CD8-positive, alpha-beta memory T cell (primary cell): ENCODE measurements around the gene ABCC4. TPM values are rescaled to one million over a fixed set of nuclear protein-coding genes. Genes with fewer than 3 reads are reported as not detected.

ENCODE experiments used
- CTCF ChIA-PET: fragments of 350-600 bp; sonication (Branson Sonifier 250); formaldehyde crosslinking; loops from one replicate; lab custom pipeline; 2021; ENCODE audit warnings: antibody characterized with exemption; lab: Charles Lee
- POLR2A ChIA-PET: fragments of 350-600 bp; sonication (Branson Sonifier 250); formaldehyde crosslinking; loops from one replicate; lab custom pipeline; 2021; ENCODE audit warnings: antibody characterized with exemption; lab: Charles Lee
- DNase-seq, 5 donors: peaks; one replicate each; pipeline versions ENCODE4 v3.0.0 to v3.0.0-alpha.2; 2020 to 2022; ENCODE audit warnings: mixed read lengths in 1 of 5
- H3K27ac ChIP-seq: one replicate; pipeline ENCODE4 v1.7.0; 2013; ENCODE audit warnings: low read depth, mild to moderate bottlenecking, low read length, moderate library complexity
- H3K27me3 ChIP-seq: 2 replicates; pipeline ENCODE4 v1.7.0; 2013; ENCODE audit warnings: low read length, mild to moderate bottlenecking; ENCODE audit not compliant: insufficient read depth, poor library complexity, severe bottlenecking
- H3K36me3 ChIP-seq: 2 replicates; pipeline ENCODE4 v1.7.0; 2013; ENCODE audit warnings: mild to moderate bottlenecking, low read length, moderate library complexity; ENCODE audit not compliant: insufficient read depth
- H3K4me1 ChIP-seq: 2 replicates; pipeline ENCODE4 v1.7.0; 2013; ENCODE audit warnings: mild to moderate bottlenecking, low read length, moderate library complexity; ENCODE audit not compliant: insufficient read depth
- H3K4me3 ChIP-seq: 2 replicates; pipeline ENCODE4 v1.7.0; 2013; ENCODE audit warnings: mild to moderate bottlenecking, low read length
- H3K9me3 ChIP-seq: 2 replicates; pipeline ENCODE4 v1.7.0; 2013; ENCODE audit warnings: mild to moderate bottlenecking, low read length
- H3K27ac Mint-ChIP-seq, 8 donors: one replicate each; pipeline ENCODE4 v1.8.0; 2020 to 2021; ENCODE audit warnings: mixed read lengths in 8 of 8, mild to moderate bottlenecking in 6 of 8, inconsistent platforms in 3 of 8, moderate library complexity in 3 of 8
- H3K27me3 Mint-ChIP-seq, 2 donors: one replicate each; pipeline ENCODE4 v1.8.0; 2020 to 2021; ENCODE audit warnings: mixed read lengths in 2 of 2, mild to moderate bottlenecking in 1 of 2, moderate library complexity in 1 of 2
- H3K36me3 Mint-ChIP-seq, 3 donors: one replicate each; pipeline ENCODE4 v1.8.0; 2020 to 2021; ENCODE audit warnings: mixed read lengths in 3 of 3, inconsistent platforms in 1 of 3, mild to moderate bottlenecking in 1 of 3
- H3K4me1 Mint-ChIP-seq, 3 donors: one replicate each; pipeline ENCODE4 v1.8.0; 2020 to 2021; ENCODE audit warnings: mixed read lengths in 3 of 3, inconsistent platforms in 1 of 3, mild to moderate bottlenecking in 1 of 3
- H3K4me3 Mint-ChIP-seq, 7 donors: one replicate each; pipeline ENCODE4 v1.8.0; 2020 to 2021; ENCODE audit warnings: mixed read lengths in 7 of 7, mild to moderate bottlenecking in 6 of 7, moderate library complexity in 4 of 7, inconsistent platforms in 2 of 7
- H3K9me3 Mint-ChIP-seq, 5 donors: one replicate each; pipeline ENCODE4 v1.8.0; 2020 to 2022; ENCODE audit warnings: mixed read lengths in 5 of 5, mild to moderate bottlenecking in 3 of 5, moderate library complexity in 2 of 5, inconsistent platforms in 1 of 5
- polyA plus RNA-seq: library from polyadenylated mRNA; unstranded; fragments of 300-500 nt; fragmentation: Illumina TruSeq; gene quantifications from one replicate; pipeline ENCODE4 v1.2.3, GENCODE V29; 2021
- total RNA-seq, 2 experiments: library from RNA; stranded (reverse); gene quantifications; one replicate each; pipeline ENCODE4 v1.2.3, GENCODE V29; 2021

The ABCC4 gene
- total and polyA plus RNA-seq, 3 experiments from 2014 or later = 3.0 to 12.5 (median 11.2) TPM

DNA sequence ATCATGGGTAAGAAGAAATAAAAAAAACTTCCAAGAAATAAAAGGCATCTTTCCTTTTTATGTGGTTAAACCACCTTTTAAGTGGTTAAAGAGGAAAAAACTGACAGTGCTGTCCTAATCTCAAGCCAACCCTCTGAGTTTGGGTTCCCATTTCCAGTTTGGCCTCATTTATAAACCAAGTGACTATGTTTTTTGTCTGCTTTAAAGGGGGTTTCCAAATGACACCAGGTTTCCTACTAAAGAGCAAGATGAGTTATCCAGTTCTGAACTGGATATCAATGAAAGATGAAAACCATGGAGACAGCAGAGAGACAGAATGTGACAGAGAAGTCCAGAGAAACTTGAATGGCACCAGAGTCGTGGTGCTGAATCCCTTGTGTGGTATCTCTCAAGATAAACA lies 251.5 kb downstream of the ABCC4 start:
- Mint-ChIP-seq H3K36me3 (peaks cover 6 to 26% (median 13%) of the 10 kb centered on the region in 3 donors), H3K4me3 (no peak overlapping the region), H3K4me1 (no peaks in the 10 kb centered on the region), H3K27ac (no peak overlapping the region), H3K27me3 (no peaks in the 10 kb centered on the region), H3K9me3 (no peaks in the 10 kb centered on the region)
- Histone ChIP-seq H3K4me3 (no peak overlapping the region), H3K4me1 (no peaks in the 10 kb centered on the region), H3K9me3 (no peaks in the 10 kb centered on the region), H3K27ac (no peak overlapping the region), H3K27me3 (no peaks in the 10 kb centered on the region), H3K36me3 (no peaks in the 10 kb centered on the region)
- POLR2A ChIA-PET = no interaction called here
- no peak for DNase-seq
- CTCF ChIA-PET = no interaction called here

DNA sequence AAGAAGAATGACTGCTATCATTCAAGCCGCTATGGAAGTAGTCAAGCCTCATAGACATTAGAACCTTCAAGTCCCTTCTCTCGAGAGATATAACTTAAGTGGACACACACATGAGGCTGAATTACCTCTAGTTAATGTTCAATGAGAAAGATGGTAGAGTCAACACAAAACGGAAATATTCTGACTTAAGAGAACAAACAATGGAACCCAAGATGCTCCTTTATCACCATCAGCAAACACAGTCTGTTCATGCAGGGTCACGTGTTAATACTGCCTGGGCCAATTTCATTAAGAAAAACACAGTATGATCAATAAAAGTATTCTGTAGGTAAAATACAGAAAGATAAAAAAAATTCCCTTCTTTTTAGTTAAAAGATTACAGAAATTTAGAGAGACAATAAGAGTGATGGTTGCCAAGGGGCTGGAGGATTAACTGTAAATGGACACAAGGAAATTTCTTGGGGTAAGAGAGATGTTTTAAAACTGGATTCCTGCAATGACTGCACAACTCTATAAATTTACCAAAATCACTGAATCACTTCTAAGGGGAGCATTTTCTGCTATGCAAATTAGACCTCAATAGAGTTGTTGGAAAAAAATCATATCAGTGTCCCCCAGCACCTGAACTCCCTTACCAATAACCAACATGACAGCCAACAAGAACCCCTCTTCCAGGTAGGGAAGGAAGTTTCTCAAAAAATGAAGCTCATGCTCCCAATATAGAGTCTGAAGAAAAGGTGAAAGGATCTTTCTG lies 256.6 kb downstream of the ABCC4 start:
- Mint-ChIP-seq H3K9me3 (no peaks in the 10 kb centered on the region), H3K4me1 (no peaks in the 10 kb centered on the region), H3K27ac (no peak overlapping the region), H3K27me3 (no peaks in the 10 kb centered on the region), H3K36me3 (peaks cover 35 to 40% (median 39%) of the 10 kb centered on the region in 3 donors), H3K4me3 (no peak overlapping the region)
- H3K4me3 ChIP-seq = no peak overlapping the region
- CTCF ChIA-PET = no interaction called here
- H3K36me3 ChIP-seq = no peaks in the 10 kb centered on the region
- no peak overlapping the region for H3K27ac ChIP-seq
- DNase-seq = no peak
- no peaks in the 10 kb centered on the region for H3K4me1 ChIP-seq
- H3K27me3 ChIP-seq = no peaks in the 10 kb centered on the region
- H3K9me3 ChIP-seq = no peaks in the 10 kb centered on the region
- POLR2A ChIA-PET = no interaction called here

DNA sequence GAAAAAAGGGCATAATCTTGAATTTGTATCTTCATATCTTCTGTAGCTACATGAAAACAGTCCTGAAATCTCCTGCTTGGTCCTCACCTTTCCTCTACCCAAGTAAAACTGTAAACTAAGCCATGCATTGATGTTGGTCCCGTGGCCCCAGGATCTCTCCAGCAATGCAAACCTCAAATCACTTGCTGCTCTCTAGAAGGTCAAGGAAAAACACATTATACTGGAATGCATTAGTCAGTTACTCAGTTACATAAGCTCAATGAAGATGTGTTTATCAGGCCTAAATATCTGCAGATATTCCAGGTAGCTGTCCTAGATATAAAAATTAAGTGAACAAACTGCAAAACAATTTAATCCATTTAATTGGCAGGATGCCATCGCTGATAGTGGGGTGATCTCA lies 261.8 kb downstream of the ABCC4 start:
- no peak for DNase-seq
- Histone ChIP-seq H3K9me3 (no peaks in the 10 kb centered on the region), H3K4me1 (no peaks in the 10 kb centered on the region), H3K27ac (no peak overlapping the region), H3K27me3 (no peaks in the 10 kb centered on the region), H3K4me3 (no peak overlapping the region), H3K36me3 (no peaks in the 10 kb centered on the region)
- H3K36me3 Mint-ChIP-seq = peaks cover 40 to 52% (median 45%) of the 10 kb centered on the region in 3 donors
- no peaks in the 10 kb centered on the region for H3K27me3 Mint-ChIP-seq
- peaks cover 0 to 8% (median 0%) of the 10 kb centered on the region in 3 donors for H3K4me1 Mint-ChIP-seq
- no peaks in the 10 kb centered on the region for H3K9me3 Mint-ChIP-seq
- ChIA-PET POLR2A (no interaction called here), CTCF (interaction anchor here (1.1 kb wide), 1 partner anchor 9 kb away, joined by 3 read pairs; no protein-coding TSS in a partner anchor)
- peak overlapping the region in 1 of 8 donors; percentile 17 for H3K27ac Mint-ChIP-seq
- no peak overlapping the region for H3K4me3 Mint-ChIP-seq

DNA sequence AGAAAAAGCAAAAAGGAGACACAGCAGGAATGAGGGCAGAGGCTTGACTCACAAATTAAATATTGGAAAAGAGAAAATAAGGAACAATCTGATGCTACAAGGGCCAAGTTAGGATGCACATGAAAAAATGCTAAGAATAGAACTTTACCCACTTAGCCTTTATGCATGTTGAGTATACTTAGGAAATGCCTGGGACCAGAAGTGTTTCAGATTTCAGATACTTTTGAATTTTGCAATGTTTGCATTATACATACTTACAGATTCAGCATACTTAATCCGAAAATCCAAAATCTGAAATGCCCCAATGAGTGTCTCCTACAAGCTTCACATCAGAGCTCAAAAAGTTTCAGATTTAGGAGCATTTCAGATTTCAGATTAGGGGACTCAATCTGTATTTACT lies 262.3 kb downstream of the ABCC4 start:
- Histone ChIP-seq H3K9me3 (no peaks in the 10 kb centered on the region), H3K36me3 (no peaks in the 10 kb centered on the region), H3K27ac (no peak overlapping the region), H3K27me3 (no peaks in the 10 kb centered on the region), H3K4me3 (no peak overlapping the region), H3K4me1 (no peaks in the 10 kb centered on the region)
- DNase-seq = no peak
- H3K4me1 Mint-ChIP-seq = peaks cover 0 to 13% (median 3%) of the 10 kb centered on the region in 3 donors
- peaks cover 42 to 52% (median 43%) of the 10 kb centered on the region in 3 donors for H3K36me3 Mint-ChIP-seq
- no peak overlapping the region for H3K4me3 Mint-ChIP-seq
- no peaks in the 10 kb centered on the region for H3K27me3 Mint-ChIP-seq
- no peaks in the 10 kb centered on the region for H3K9me3 Mint-ChIP-seq
- no peak overlapping the region for H3K27ac Mint-ChIP-seq
- POLR2A ChIA-PET = interaction anchor here (0.6 kb wide), 1 partner anchor 24 kb away, joined by 6 read pairs; no protein-coding TSS in a partner anchor
- CTCF ChIA-PET = no interaction called here

DNA sequence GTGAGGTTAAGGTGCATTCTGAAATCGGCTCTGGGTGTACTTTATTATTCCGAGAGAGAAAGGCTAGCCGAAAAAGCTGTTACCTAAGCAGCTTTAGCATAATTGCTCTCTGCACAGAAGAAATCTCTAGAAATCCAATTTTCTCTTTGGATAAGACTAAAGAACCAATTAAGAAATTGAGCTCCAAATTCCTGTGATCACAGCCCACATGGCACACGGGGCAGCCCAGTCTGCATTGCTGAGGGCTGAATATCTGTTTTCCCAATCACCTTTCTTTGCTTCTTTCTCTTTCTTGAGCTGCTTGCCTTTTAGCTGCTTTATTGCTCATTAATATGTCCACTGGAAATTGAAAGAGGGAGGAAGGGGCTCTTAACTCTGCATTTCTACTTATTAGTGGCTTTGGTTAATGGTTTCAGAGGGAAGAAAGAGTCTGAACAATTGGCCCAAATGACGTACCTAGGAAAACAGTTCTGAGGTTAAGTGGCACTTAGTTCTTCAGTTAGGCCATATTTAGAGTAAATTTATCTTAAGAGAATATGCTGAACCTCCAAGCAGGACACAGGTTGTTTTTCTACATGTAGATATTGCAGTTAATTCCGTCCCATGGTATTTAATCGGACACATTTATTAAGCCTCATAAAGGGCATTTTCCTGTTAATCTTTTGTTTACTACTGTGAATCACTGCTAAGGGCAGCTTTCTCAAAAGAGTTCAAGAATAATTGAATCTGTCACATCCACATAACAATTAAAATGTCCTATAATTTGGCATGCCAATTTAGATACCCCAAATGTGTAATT lies 265.7 kb downstream of the ABCC4 start:
- H3K9me3 ChIP-seq = no peaks in the 10 kb centered on the region
- H3K36me3 ChIP-seq = no peaks in the 10 kb centered on the region
- no peak overlapping the region for H3K27ac ChIP-seq
- CTCF ChIA-PET = no interaction called here
- H3K27me3 ChIP-seq = no peaks in the 10 kb centered on the region
- Mint-ChIP-seq H3K9me3 (no peaks in the 10 kb centered on the region), H3K4me1 (peaks cover 0 to 14% (median 3%) of the 10 kb centered on the region in 3 donors), H3K27me3 (no peaks in the 10 kb centered on the region), H3K4me3 (no peak overlapping the region), H3K36me3 (peaks cover 28 to 32% (median 31%) of the 10 kb centered on the region in 3 donors), H3K27ac (no peak overlapping the region)
- H3K4me3 ChIP-seq = no peak overlapping the region
- POLR2A ChIA-PET = no interaction called here
- no peaks in the 10 kb centered on the region for H3K4me1 ChIP-seq
- DNase-seq = no peak

DNA sequence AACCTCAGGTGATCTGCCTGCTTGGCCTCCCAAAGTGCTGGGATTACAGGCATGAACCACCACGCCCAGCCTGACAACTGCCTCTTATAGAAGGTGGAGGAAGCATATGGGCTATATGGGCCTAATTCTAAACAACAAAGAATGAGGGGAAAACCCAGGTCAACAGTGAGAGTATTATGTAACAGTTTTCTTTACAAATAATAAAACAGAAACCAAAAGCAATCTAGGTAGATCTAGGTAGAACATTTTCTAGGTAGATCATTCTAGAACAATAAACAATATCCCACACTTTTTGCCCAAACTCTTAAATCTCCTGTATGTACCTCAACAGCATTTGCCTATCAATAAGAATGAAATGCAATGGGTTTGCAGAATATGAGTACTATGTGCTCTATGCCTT lies 267.4 kb downstream of the ABCC4 start:
- Histone ChIP-seq H3K36me3 (no peaks in the 10 kb centered on the region), H3K27ac (no peak overlapping the region), H3K4me3 (no peak overlapping the region), H3K9me3 (no peaks in the 10 kb centered on the region), H3K27me3 (no peaks in the 10 kb centered on the region), H3K4me1 (no peaks in the 10 kb centered on the region)
- peaks cover 21 to 25% (median 24%) of the 10 kb centered on the region in 3 donors for H3K36me3 Mint-ChIP-seq
- H3K9me3 Mint-ChIP-seq = no peaks in the 10 kb centered on the region
- no peak for DNase-seq
- POLR2A ChIA-PET = no interaction called here
- H3K27me3 Mint-ChIP-seq = no peaks in the 10 kb centered on the region
- H3K4me3 Mint-ChIP-seq = no peak overlapping the region
- H3K27ac Mint-ChIP-seq = peak overlapping the region in 1 of 8 donors; percentile 42
- CTCF ChIA-PET = no interaction called here
- H3K4me1 Mint-ChIP-seq = peaks cover 0 to 14% (median 3%) of the 10 kb centered on the region in 3 donors

DNA sequence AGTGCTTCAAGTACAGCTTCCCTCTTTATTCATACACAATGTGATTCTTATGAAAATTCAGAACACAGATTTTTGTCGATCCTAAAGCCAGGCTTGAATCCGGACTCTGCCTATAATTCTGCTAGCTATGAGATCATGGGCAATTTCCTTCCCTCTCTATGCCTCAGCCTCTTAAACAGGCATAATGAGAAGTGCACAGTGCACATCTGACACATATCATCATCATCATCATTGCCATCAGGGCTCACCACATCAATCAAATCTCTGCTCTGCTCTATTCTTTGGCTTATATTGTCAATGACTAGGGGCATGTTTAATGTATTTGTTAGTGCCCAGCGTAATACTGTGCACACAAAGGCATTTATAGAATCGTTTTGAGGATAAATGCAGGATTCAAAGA lies 269.1 kb downstream of the ABCC4 start:
- H3K27me3 ChIP-seq = no peaks in the 10 kb centered on the region
- ChIA-PET CTCF (no interaction called here), POLR2A (no interaction called here)
- no peaks in the 10 kb centered on the region for H3K36me3 ChIP-seq
- Mint-ChIP-seq H3K9me3 (peaks cover 0 to 5% (median 0%) of the 10 kb centered on the region in 5 donors), H3K36me3 (peaks cover 17 to 22% (median 20%) of the 10 kb centered on the region in 3 donors), H3K27ac (no peak overlapping the region), H3K4me1 (peaks cover 0 to 11% (median 3%) of the 10 kb centered on the region in 3 donors), H3K4me3 (no peak overlapping the region), H3K27me3 (no peaks in the 10 kb centered on the region)
- H3K27ac ChIP-seq = no peak overlapping the region
- no peak overlapping the region for H3K4me3 ChIP-seq
- no peaks in the 10 kb centered on the region for H3K9me3 ChIP-seq
- DNase-seq = no peak
- H3K4me1 ChIP-seq = no peaks in the 10 kb centered on the region

DNA sequence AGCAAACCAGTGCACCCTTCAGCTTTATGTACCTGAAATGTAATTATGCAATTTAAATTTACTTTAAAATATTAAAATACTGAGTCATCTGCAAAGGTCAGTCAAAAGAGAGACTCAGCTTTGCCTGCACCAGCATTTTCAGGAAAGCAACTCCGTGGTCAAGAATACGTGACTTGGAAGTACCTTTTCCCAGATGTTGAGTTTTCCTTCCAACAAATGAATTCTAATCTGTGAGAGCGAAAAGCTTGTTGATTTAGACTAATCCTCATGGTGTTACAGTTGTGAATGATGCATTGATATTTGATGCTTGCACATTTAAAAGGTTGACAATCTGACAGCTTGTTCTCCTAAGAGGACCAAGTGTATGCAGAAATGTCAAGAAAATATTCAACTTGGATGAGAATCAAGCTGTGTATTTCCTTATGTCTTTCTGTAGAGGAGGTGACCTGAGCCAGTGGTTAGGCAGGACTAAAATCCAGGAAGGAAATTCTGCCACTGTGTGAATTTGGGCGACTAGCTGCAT lies 270.4 kb downstream of the ABCC4 start:
- H3K27me3 ChIP-seq = no peaks in the 10 kb centered on the region
- Mint-ChIP-seq H3K27me3 (no peaks in the 10 kb centered on the region), H3K27ac (no peak overlapping the region), H3K4me3 (no peak overlapping the region), H3K4me1 (peaks cover 0 to 10% (median 3%) of the 10 kb centered on the region in 3 donors), H3K36me3 (peaks cover 17 to 20% (median 20%) of the 10 kb centered on the region in 3 donors), H3K9me3 (peaks cover 0 to 5% (median 0%) of the 10 kb centered on the region in 5 donors)
- H3K4me1 ChIP-seq = no peaks in the 10 kb centered on the region
- no peak overlapping the region for H3K4me3 ChIP-seq
- DNase-seq = no peak
- no peaks in the 10 kb centered on the region for H3K9me3 ChIP-seq
- ChIA-PET CTCF (interaction anchor here (1.2 kb wide), 1 partner anchor 9 kb away, joined by 3 read pairs; no protein-coding TSS in a partner anchor), POLR2A (no interaction called here)
- H3K36me3 ChIP-seq = no peaks in the 10 kb centered on the region
- H3K27ac ChIP-seq = no peak overlapping the region
